ENCODE measurements around the gene DNASE2B. TPM values are rescaled to one million over a fixed set of nuclear protein-coding genes. Genes with fewer than 3 reads are reported as not detected.

Gene DNASE2B
- total and polyA plus RNA-seq, 10 donors, result 0.13 to 4.6 (median 0.50) TPM; not detected in 2

DNA sequence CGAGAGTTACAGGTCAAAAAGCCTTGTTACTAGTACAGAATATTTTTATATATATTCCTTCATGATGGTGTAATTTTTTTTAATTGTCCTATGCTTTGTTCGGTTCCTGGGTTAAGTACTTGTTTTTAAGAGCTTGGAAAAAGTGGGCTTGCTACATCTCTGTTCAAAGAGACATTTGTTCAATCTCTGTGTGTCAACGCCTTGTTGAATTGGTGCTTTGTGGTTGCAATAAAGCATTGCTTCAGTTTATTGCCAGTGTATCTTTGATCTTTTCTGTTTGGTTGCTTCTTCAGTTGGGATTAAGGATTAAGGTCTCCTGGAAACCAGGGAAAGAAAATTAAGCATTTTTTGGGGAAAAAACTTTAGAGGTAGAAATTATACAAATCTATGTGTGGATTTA, 47.7 kb upstream of the DNASE2B start:
- TF ChIP-seq POLR2A (IDR thresholded peaks at IDR 0.05) (no peak), POLR2AphosphoS5 (IDR thresholded peaks at IDR 0.05) (no peak)
- TF ChIP-seq, protein P1, sequence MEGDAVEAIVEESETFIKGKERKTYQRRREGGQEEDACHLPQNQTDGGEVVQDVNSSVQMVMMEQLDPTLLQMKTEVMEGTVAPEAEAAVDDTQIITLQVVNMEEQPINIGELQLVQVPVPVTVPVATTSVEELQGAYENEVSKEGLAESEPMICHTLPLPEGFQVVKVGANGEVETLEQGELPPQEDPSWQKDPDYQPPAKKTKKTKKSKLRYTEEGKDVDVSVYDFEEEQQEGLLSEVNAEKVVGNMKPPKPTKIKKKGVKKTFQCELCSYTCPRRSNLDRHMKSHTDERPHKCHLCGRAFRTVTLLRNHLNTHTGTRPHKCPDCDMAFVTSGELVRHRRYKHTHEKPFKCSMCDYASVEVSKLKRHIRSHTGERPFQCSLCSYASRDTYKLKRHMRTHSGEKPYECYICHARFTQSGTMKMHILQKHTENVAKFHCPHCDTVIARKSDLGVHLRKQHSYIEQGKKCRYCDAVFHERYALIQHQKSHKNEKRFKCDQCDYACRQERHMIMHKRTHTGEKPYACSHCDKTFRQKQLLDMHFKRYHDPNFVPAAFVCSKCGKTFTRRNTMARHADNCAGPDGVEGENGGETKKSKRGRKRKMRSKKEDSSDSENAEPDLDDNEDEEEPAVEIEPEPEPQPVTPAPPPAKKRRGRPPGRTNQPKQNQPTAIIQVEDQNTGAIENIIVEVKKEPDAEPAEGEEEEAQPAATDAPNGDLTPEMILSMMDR (IDR thresholded peaks at IDR 0.05 in 8 of 11, conservative IDR thresholded peaks at IDR 0.05 in 3 of 11), result no peak
- DNase-seq, result no peak
- Histone ChIP-seq H3K4me3 (no peak overlapping the region), H3K9me3 (no peaks in the 10 kb centered on the region), H3K36me3 (no peaks in the 10 kb centered on the region), H3K4me1 (no peaks in the 10 kb centered on the region), H3K27me3 (replicated peaks in 1 of 7) (no peaks in the 10 kb centered on the region), H3K27ac (no peak overlapping the region)
- intact Hi-C loops (cut with DNase I; ENCODE audit: low total_unique reads), result no loop called here
- WGBS, 5 donors, result 86 to 93% (median 92%) methylated on average over 3 of the region's 3 CpGs

GRCh38 chr1:84352298-84353106, 45.8 kb upstream of the DNASE2B start:
- H3K27ac ChIP-seq, result no peak overlapping the region
- intact Hi-C loops (cut with DNase I; ENCODE audit: low total_unique reads), result no loop called here
- H3K36me3 ChIP-seq, result no peaks in the 10 kb centered on the region
- H3K27me3 ChIP-seq (replicated peaks in 1 of 7), result no peaks in the 10 kb centered on the region
- TF ChIP-seq POLR2AphosphoS5 (IDR thresholded peaks at IDR 0.05), result no peak
- TF ChIP-seq, protein P1 (IDR thresholded peaks at IDR 0.05 in 8 of 11, conservative IDR thresholded peaks at IDR 0.05 in 3 of 11), result no peak
- TF ChIP-seq POLR2A (IDR thresholded peaks at IDR 0.05), result no peak
- WGBS, 5 donors, result 84 to 92% (median 88%) methylated on average over 3 of the region's 3 CpGs
- no peaks in the 10 kb centered on the region for H3K9me3 ChIP-seq
- DNase-seq, result no peak
- no peak overlapping the region for H3K4me3 ChIP-seq
- H3K4me1 ChIP-seq, result no peaks in the 10 kb centered on the region

GRCh38 chr1:84353695-84354094, 44.6 kb upstream of the DNASE2B start:
- 87 to 100% (median 95%) methylated on average over 3 of the region's 3 CpGs for WGBS, 5 donors
- no peaks in the 10 kb centered on the region for H3K27me3 ChIP-seq (replicated peaks in 1 of 7)
- no peak overlapping the region for H3K4me3 ChIP-seq
- no peak for TF ChIP-seq POLR2A (IDR thresholded peaks at IDR 0.05)
- TF ChIP-seq, protein P1 (IDR thresholded peaks at IDR 0.05 in 8 of 11, conservative IDR thresholded peaks at IDR 0.05 in 3 of 11), result no peak
- peak in 1 of 3 donors; percentile 30 for TF ChIP-seq POLR2AphosphoS5 (IDR thresholded peaks at IDR 0.05)
- H3K4me1 ChIP-seq, result no peaks in the 10 kb centered on the region
- no peaks in the 10 kb centered on the region for H3K36me3 ChIP-seq
- peak overlapping the region in 4 of 8 donors; percentile 13 to 65 (median 52) for H3K27ac ChIP-seq
- no peak for DNase-seq
- intact Hi-C loops (cut with DNase I; ENCODE audit: low total_unique reads), result no loop called here
- no peaks in the 10 kb centered on the region for H3K9me3 ChIP-seq

DNA sequence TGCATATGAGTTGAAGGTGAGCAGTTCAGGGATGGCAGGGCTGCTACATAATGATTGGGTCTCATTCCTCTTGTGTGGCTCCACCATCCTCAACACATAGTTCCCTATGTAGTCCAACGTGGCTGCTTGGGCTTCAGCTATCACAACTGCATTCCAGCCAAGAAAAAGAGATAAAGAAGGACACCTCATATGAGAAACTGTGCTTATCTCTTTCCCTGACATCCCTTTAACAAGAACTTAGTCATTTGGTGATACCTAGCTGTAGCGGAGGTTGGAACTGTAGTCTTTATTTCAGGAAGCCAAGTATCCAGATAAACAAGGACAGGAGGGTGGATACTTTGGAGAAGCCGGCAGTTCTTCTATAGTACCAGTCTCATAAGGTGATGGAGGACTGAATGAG, 42.7 kb upstream of the DNASE2B start:
- no peak overlapping the region for H3K4me3 ChIP-seq
- no peaks in the 10 kb centered on the region for H3K4me1 ChIP-seq
- intact Hi-C loops (cut with DNase I; ENCODE audit: low total_unique reads), result no loop called here
- WGBS, 5 donors, result 86 to 97% (median 92%) methylated on average over 3 of the region's 3 CpGs
- H3K9me3 ChIP-seq, result no peaks in the 10 kb centered on the region
- no peak overlapping the region for H3K27ac ChIP-seq
- DNase-seq, result no peak
- no peaks in the 10 kb centered on the region for H3K27me3 ChIP-seq (replicated peaks in 1 of 7)
- TF ChIP-seq POLR2AphosphoS5 (IDR thresholded peaks at IDR 0.05), result no peak
- TF ChIP-seq POLR2A (IDR thresholded peaks at IDR 0.05), result no peak
- TF ChIP-seq, protein P1 (IDR thresholded peaks at IDR 0.05 in 8 of 11, conservative IDR thresholded peaks at IDR 0.05 in 3 of 11), result no peak
- no peaks in the 10 kb centered on the region for H3K36me3 ChIP-seq
